ENCODE results near the gene IQGAP1. TPM values are rescaled to one million over a fixed set of nuclear protein-coding genes. Genes with fewer than 3 reads are reported as not detected.

The IQGAP1 gene
- total RNA-seq, 1 donor from 2014 or later, result 61.1 TPM

DNA sequence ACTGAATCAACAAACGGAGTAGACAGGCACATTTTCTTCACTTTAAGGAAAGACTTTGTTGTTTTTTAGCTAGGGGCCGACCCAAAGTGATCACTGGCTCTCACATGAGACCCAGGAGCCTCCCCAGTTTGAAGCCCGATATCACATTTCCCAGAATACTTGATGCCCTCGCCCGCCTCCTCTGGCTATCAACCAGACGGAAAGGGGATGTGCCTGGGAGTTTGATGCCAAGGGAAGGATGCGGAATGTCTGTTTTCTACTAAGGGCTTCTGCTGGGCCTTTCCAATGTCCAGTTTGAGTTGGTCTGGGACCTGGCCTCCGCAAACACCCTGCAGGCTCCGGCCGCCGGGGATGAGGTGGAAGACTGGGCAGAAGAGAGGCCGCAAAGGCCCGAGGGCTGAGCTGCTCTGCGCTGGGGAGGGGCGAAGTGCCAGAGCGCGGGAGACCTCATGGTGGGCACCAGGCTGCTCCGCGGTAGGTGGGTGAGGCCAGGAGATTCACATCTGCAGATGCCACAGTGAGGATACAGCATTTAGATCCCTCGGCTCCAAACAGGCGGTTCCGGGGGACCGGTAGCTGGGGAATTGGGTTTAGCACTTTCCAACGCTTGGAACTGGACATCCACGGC, 36.4 kb upstream of the IQGAP1 start:
- DNase-seq, result no peak
- Mint-ChIP-seq H3K27ac (ENCODE audit: unreplicated experiment) (no peak overlapping the region), H3K36me3 (ENCODE audit: unreplicated experiment) (no peaks in the 10 kb centered on the region), H3K4me1 (ENCODE audit: low read depth, unreplicated experiment) (no peaks in the 10 kb centered on the region), H3K27me3 (ENCODE audit: unreplicated experiment) (no peaks in the 10 kb centered on the region), H3K4me3 (ENCODE audit: unreplicated experiment) (peak overlapping the region; percentile 90), H3K9me3 (ENCODE audit: unreplicated experiment) (peaks cover 3% of the 10 kb centered on the region)
- no peak for TF ChIP-seq CTCF (IDR thresholded peaks at IDR 0.05; ENCODE audit: partially characterized antibody, unreplicated experiment)

DNA sequence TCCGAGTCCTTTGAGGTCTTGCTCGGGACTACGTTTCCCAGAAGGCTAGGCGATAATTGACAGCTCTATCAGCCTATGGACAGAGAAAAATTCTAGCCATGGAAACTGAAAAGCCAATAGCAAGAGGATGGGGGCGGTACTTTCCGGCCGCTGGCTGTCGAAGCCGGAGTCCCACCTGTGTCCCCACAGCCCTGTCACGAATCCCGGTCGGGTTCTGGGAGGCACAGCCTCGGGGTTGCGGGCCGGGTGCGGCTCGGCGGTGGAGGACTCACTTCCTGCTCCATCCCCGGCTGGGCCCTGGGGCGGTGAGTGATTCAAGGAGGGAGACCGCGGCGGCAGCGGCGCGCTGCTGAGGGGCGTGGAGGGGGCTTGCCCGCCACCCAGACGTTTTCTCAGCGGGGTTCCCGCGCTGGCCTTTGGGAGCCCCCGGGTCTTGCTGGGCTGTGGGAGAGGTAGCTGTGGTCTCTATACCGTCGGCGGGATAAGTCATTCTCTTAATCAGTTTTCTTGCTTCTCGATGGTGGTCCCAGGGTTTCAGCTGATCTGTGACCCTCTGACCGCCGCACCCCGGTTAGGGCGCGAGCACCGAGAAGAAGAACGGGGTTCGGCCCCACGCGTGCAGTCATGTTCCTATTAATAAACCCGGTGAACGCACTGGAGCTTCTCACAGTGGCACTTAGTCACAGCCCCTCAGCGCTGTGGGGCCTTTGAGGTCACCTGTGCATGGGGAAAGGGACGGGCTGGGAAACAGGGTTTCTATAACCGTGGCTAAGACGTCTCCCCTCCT, 35.7 kb upstream of the IQGAP1 start, which contains the start of gene ZNF774:
Gene ZNF774 (plus strand): TSS at position 178 of the 787 bp plus-strand sequence. CDS start 2,377 bp downstream, outside the sequence.
- peaks cover 3% of the 10 kb centered on the region for H3K9me3 Mint-ChIP-seq (ENCODE audit: unreplicated experiment)
- no peaks in the 10 kb centered on the region for H3K36me3 Mint-ChIP-seq (ENCODE audit: unreplicated experiment)
- peak within 1 kb of the TSS; percentile 90 for H3K4me3 Mint-ChIP-seq (ENCODE audit: unreplicated experiment)
- DNase-seq, result peak; percentile 86
- TF ChIP-seq CTCF (IDR thresholded peaks at IDR 0.05; ENCODE audit: partially characterized antibody, unreplicated experiment), result no peak
- H3K27ac Mint-ChIP-seq (ENCODE audit: unreplicated experiment), result no peak within 1 kb of the TSS
- H3K4me1 Mint-ChIP-seq (ENCODE audit: low read depth, unreplicated experiment), result no peaks in the 10 kb centered on the region
- H3K27me3 Mint-ChIP-seq (ENCODE audit: unreplicated experiment), result no peaks in the 10 kb centered on the region

GRCh38 chr15:90354986-90355385, 33.1 kb upstream of the IQGAP1 start:
- no peaks in the 10 kb centered on the region for H3K27me3 Mint-ChIP-seq (ENCODE audit: unreplicated experiment)
- H3K36me3 Mint-ChIP-seq (ENCODE audit: unreplicated experiment), result no peaks in the 10 kb centered on the region
- H3K9me3 Mint-ChIP-seq (ENCODE audit: unreplicated experiment), result no peaks in the 10 kb centered on the region
- H3K4me1 Mint-ChIP-seq (ENCODE audit: low read depth, unreplicated experiment), result no peaks in the 10 kb centered on the region
- H3K4me3 Mint-ChIP-seq (ENCODE audit: unreplicated experiment), result no peak overlapping the region
- no peak for TF ChIP-seq CTCF (IDR thresholded peaks at IDR 0.05; ENCODE audit: partially characterized antibody, unreplicated experiment)
- H3K27ac Mint-ChIP-seq (ENCODE audit: unreplicated experiment), result no peak overlapping the region
- no peak for DNase-seq

DNA sequence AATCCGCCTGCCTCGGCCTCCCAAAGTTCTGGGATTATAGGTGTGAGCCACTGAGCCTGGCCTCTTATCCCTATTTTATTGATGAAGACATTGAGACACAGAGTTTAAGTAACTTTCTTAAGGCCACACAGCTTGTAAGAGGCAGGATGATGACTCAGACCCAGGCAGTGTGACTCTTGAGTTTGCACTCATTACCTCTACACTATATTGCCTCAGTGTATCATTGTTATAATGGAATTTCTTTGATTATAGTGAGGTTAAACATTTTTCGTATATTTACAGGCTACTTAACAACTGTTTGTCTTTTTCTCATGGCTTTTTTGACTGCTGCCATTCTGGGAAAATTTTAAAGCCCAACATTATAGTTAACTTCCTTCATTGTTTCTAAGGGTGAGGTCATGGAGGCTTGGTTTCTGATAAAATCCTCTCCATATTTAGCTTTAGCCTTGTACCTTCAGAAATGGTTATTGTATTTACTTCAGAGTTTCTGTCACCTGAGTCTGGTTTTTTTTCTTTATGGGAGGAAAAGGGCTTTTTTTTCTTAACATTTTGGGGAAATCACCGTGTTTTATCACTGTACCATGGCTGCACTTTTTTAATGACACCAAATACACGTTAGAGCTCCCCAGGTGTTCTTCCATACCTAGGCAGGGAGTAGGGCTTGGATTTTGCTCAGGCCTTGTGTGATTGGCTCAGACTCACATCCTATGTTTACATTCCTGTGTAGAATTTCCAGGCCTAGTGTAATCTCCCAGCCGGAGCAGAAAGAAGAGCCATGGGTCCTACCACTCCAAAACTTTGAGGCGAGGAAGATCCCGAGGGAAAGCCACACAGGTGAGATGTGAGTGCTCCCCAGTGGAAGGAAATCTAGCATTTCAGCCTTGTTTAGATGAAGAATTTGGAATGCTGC, 29.7 kb upstream of the IQGAP1 start:
- DNase-seq, result no peak
- no peak for TF ChIP-seq CTCF (IDR thresholded peaks at IDR 0.05; ENCODE audit: partially characterized antibody, unreplicated experiment)
- H3K9me3 Mint-ChIP-seq (ENCODE audit: unreplicated experiment), result no peaks in the 10 kb centered on the region
- H3K36me3 Mint-ChIP-seq (ENCODE audit: unreplicated experiment), result no peaks in the 10 kb centered on the region
- no peaks in the 10 kb centered on the region for H3K4me1 Mint-ChIP-seq (ENCODE audit: low read depth, unreplicated experiment)
- H3K27ac Mint-ChIP-seq (ENCODE audit: unreplicated experiment), result no peak overlapping the region
- no peak overlapping the region for H3K4me3 Mint-ChIP-seq (ENCODE audit: unreplicated experiment)
- H3K27me3 Mint-ChIP-seq (ENCODE audit: unreplicated experiment), result no peaks in the 10 kb centered on the region

Data from glutamatergic neuron (in vitro differentiated cells).